Measurements from ENCODE around the gene C20orf204.

DNA sequence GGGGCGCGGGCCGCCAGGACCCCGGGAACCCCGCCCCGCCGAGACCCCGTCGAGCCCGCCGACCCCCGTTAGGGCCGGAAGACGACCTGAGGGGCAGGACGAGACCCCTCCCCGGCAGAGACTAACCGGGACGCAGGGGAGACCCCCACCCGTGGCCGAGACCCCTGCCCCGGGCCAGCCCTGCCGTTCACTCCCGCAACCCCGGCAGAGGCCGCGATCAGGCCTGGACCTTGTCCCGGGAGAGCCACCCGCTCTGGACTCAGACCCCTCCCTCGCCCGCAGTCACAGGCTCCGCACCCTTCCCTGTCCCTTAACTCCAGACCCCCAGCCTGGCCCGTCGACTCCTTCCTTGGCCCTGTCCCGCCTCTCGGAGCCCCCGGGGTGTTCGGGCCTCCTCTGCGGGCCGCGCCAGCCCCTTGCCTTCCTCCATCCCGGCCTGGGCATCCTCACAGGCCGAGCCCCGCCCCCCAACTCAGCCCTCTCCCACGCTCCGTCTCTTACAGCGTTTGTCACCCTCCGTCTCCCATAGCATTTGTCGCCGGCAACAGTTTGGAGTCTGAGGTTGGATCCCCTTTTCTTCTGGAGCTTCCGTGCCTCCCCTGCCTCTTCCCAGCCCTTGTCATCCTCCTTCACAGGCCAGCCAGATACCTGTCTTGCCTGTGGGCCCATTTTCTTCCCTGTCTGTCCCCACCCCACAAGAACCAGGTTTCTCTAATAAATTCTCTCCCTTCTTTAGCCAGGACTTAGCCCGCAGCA, 27.6 kb downstream of the C20orf204 start:
- TF ChIP-seq ZNF274 (IDR thresholded peaks at IDR 0.05; ENCODE audit: low read depth, low read length) (no peak), SUZ12 (IDR thresholded peaks at IDR 0.05; ENCODE audit: extremely low read depth, insufficient read depth, insufficient read length) (no peak)

All from NT2/D1 (cell line).